Activated naive CD8-positive, alpha-beta T cell treated with anti-CD3 and anti-CD28 coated beads, Interleukin-2, amount 10 ng/mL, durations not matched to agents 7 days and 5 days (primary cell): ENCODE data around the gene MTHFD2L. TPM values are rescaled to one million over a fixed set of nuclear protein-coding genes. Genes with fewer than 3 reads are reported as not detected.

Experiments
- ATAC-seq: fragments of 150-1000 bp; cut with Tn5 transposase; one replicate; pipeline ENCODE4 v1.10.0; 2021; ENCODE audit warnings: low read depth, moderate library complexity
- POLR2A ChIA-PET: fragments of 350-600 bp; sonication (Branson Sonifier 250); formaldehyde crosslinking; loops from one replicate; lab custom pipeline; 2021; ENCODE audit warnings: antibody characterized with exemption; lab: Charles Lee
- DNase-seq: peaks from one replicate; pipeline ENCODE4 v3.0.0; 2021
- H3K27ac Mint-ChIP-seq: one replicate; pipeline ENCODE4 v1.8.0; 2022; ENCODE audit warnings: mild to moderate bottlenecking, mixed read lengths
- H3K27me3 Mint-ChIP-seq: one replicate; pipeline ENCODE4 v1.8.0; 2022; ENCODE audit warnings: mild to moderate bottlenecking, moderate library complexity, mixed read lengths
- H3K36me3 Mint-ChIP-seq: one replicate; pipeline ENCODE4 v1.8.0; 2021; ENCODE audit warnings: mild to moderate bottlenecking, mixed read lengths
- H3K4me1 Mint-ChIP-seq: one replicate; pipeline ENCODE4 v1.8.0; 2021; ENCODE audit warnings: mixed read lengths
- H3K4me3 Mint-ChIP-seq: one replicate; pipeline ENCODE4 v1.8.0; 2022; ENCODE audit warnings: mild to moderate bottlenecking, moderate library complexity, mixed read lengths
- H3K9me3 Mint-ChIP-seq: one replicate; pipeline ENCODE4 v1.8.0; 2021; ENCODE audit warnings: mixed read lengths
- total RNA-seq, 2 experiments: library from RNA; stranded (reverse); gene quantifications; one replicate each; pipeline ENCODE4 v1.2.3, GENCODE V29; 2021

Gene MTHFD2L
- total RNA-seq, 2 experiments from 2014 or later: 7.0 to 7.1 TPM

- ATAC-seq: no peak
- H3K36me3 Mint-ChIP-seq: no peaks in the 10 kb centered on the region
- no peaks in the 10 kb centered on the region for H3K9me3 Mint-ChIP-seq
- POLR2A ChIA-PET: no interaction called here
- H3K4me1 Mint-ChIP-seq: peaks cover 5% of the 10 kb centered on the region
- H3K27ac Mint-ChIP-seq: no peak overlapping the region
- H3K4me3 Mint-ChIP-seq: no peak overlapping the region
- peaks cover 20% of the 10 kb centered on the region for H3K27me3 Mint-ChIP-seq
- no peak for DNase-seq
These were observed 159.8 kb downstream of the MTHFD2L start for GRCh38 chr4:74317616-74318246.

- Mint-ChIP-seq H3K9me3 (no peaks in the 10 kb centered on the region), H3K4me3 (no peak overlapping the region), H3K27ac (no peak overlapping the region), H3K27me3 (peaks cover 22% of the 10 kb centered on the region), H3K4me1 (peaks cover 5% of the 10 kb centered on the region), H3K36me3 (no peaks in the 10 kb centered on the region)
- DNase-seq: no peak
- POLR2A ChIA-PET: no interaction called here
- ATAC-seq: no peak
These were observed 160.4 kb downstream of the MTHFD2L start for GRCh38 chr4:74318276-74318675.

GRCh38 chr4:74319470-74319869 is 161.6 kb downstream of the MTHFD2L start:
- POLR2A ChIA-PET: no interaction called here
- Mint-ChIP-seq H3K27me3 (peaks cover 30% of the 10 kb centered on the region), H3K27ac (no peak overlapping the region), H3K4me1 (peaks cover 5% of the 10 kb centered on the region), H3K4me3 (no peak overlapping the region), H3K9me3 (no peaks in the 10 kb centered on the region), H3K36me3 (no peaks in the 10 kb centered on the region)
- no peak for DNase-seq
- ATAC-seq: no peak

- ATAC-seq: peak; percentile 68
- peaks cover 30% of the 10 kb centered on the region for H3K27me3 Mint-ChIP-seq
- no peak overlapping the region for H3K4me3 Mint-ChIP-seq
- H3K4me1 Mint-ChIP-seq: peaks cover 5% of the 10 kb centered on the region
- peak; percentile 30 for DNase-seq
- POLR2A ChIA-PET: no interaction called here
- no peak overlapping the region for H3K27ac Mint-ChIP-seq
- no peaks in the 10 kb centered on the region for H3K36me3 Mint-ChIP-seq
- H3K9me3 Mint-ChIP-seq: no peaks in the 10 kb centered on the region
These were observed 162.7 kb downstream of the MTHFD2L start for GRCh38 chr4:74320559-74321118.

- no peak overlapping the region for H3K4me3 Mint-ChIP-seq
- DNase-seq (no peak), ATAC-seq (no peak)
- no peaks in the 10 kb centered on the region for H3K36me3 Mint-ChIP-seq
- H3K27ac Mint-ChIP-seq: no peak overlapping the region
- peaks cover 30% of the 10 kb centered on the region for H3K27me3 Mint-ChIP-seq
- H3K9me3 Mint-ChIP-seq: no peaks in the 10 kb centered on the region
- H3K4me1 Mint-ChIP-seq: peaks cover 5% of the 10 kb centered on the region
- POLR2A ChIA-PET: no interaction called here
These were observed 164.4 kb downstream of the MTHFD2L start for GRCh38 chr4:74322301-74322700.

GRCh38 chr4:74323663-74324062 is 165.7 kb downstream of the MTHFD2L start:
- H3K4me1 Mint-ChIP-seq: peaks cover 5% of the 10 kb centered on the region

GRCh38 chr4:74324262-74324661 is 166.3 kb downstream of the MTHFD2L start:
- H3K27ac Mint-ChIP-seq: no peak overlapping the region
- no peaks in the 10 kb centered on the region for H3K9me3 Mint-ChIP-seq
- H3K36me3 Mint-ChIP-seq: no peaks in the 10 kb centered on the region
- H3K4me1 Mint-ChIP-seq: peaks cover 5% of the 10 kb centered on the region
- ATAC-seq (no peak), DNase-seq (no peak)
- no peak overlapping the region for H3K4me3 Mint-ChIP-seq
- peaks cover 34% of the 10 kb centered on the region for H3K27me3 Mint-ChIP-seq
- POLR2A ChIA-PET: no interaction called here

More at GRCh38 chr4:74323663-74324062, 165.7 kb downstream of the MTHFD2L start:
- Mint-ChIP-seq H3K9me3 (no peaks in the 10 kb centered on the region), H3K27ac (no peak overlapping the region), H3K27me3 (peaks cover 29% of the 10 kb centered on the region), H3K4me3 (no peak overlapping the region), H3K36me3 (no peaks in the 10 kb centered on the region)
- POLR2A ChIA-PET: no interaction called here
- DNase-seq (no peak), ATAC-seq (no peak)

GRCh38 chr4:74325886-74326285 is 168.0 kb downstream of the MTHFD2L start:
- Mint-ChIP-seq H3K9me3 (no peaks in the 10 kb centered on the region), H3K27me3 (peaks cover 34% of the 10 kb centered on the region), H3K27ac (no peak overlapping the region), H3K36me3 (no peaks in the 10 kb centered on the region), H3K4me1 (peaks cover under 1% of the 10 kb centered on the region), H3K4me3 (no peak overlapping the region)
- ATAC-seq: no peak
- POLR2A ChIA-PET: no interaction called here
- DNase-seq: no peak

- no peaks in the 10 kb centered on the region for H3K9me3 Mint-ChIP-seq
These were observed 169.8 kb downstream of the MTHFD2L start for GRCh38 chr4:74327762-74328161.

GRCh38 chr4:74328501-74328900 is 170.6 kb downstream of the MTHFD2L start:
- Mint-ChIP-seq H3K4me1 (no peaks in the 10 kb centered on the region), H3K9me3 (no peaks in the 10 kb centered on the region), H3K27ac (no peak overlapping the region), H3K4me3 (no peak overlapping the region), H3K36me3 (no peaks in the 10 kb centered on the region), H3K27me3 (peaks cover 29% of the 10 kb centered on the region)
- POLR2A ChIA-PET: no interaction called here
- ATAC-seq: no peak
- DNase-seq: no peak

More at GRCh38 chr4:74327762-74328161, 169.8 kb downstream of the MTHFD2L start:
- Mint-ChIP-seq H3K27ac (no peak overlapping the region), H3K4me3 (no peak overlapping the region), H3K36me3 (no peaks in the 10 kb centered on the region), H3K27me3 (peaks cover 33% of the 10 kb centered on the region), H3K4me1 (no peaks in the 10 kb centered on the region)
- POLR2A ChIA-PET: no interaction called here
- ATAC-seq: no peak
- DNase-seq: no peak

GRCh38 chr4:74329307-74329706 is 171.4 kb downstream of the MTHFD2L start:
- ATAC-seq: no peak
- DNase-seq: no peak
- peaks cover 23% of the 10 kb centered on the region for H3K27me3 Mint-ChIP-seq
- POLR2A ChIA-PET: no interaction called here
- no peak overlapping the region for H3K4me3 Mint-ChIP-seq
- H3K36me3 Mint-ChIP-seq: no peaks in the 10 kb centered on the region
- H3K9me3 Mint-ChIP-seq: no peaks in the 10 kb centered on the region
- H3K27ac Mint-ChIP-seq: no peak overlapping the region
- no peaks in the 10 kb centered on the region for H3K4me1 Mint-ChIP-seq

- Mint-ChIP-seq H3K4me1 (no peaks in the 10 kb centered on the region), H3K27me3 (peaks cover 23% of the 10 kb centered on the region), H3K9me3 (no peaks in the 10 kb centered on the region), H3K4me3 (no peak overlapping the region), H3K36me3 (no peaks in the 10 kb centered on the region), H3K27ac (no peak overlapping the region)
- ATAC-seq: no peak
- DNase-seq: no peak
- POLR2A ChIA-PET: no interaction called here
These were observed 172.4 kb downstream of the MTHFD2L start for GRCh38 chr4:74330295-74330750.

GRCh38 chr4:74331252-74331651 is 173.3 kb downstream of the MTHFD2L start:
- peaks cover 23% of the 10 kb centered on the region for H3K27me3 Mint-ChIP-seq

GRCh38 chr4:74331944-74332343 is 174.0 kb downstream of the MTHFD2L start:
- no peak overlapping the region for H3K4me3 Mint-ChIP-seq
- H3K4me1 Mint-ChIP-seq: no peaks in the 10 kb centered on the region
- no peak overlapping the region for H3K27ac Mint-ChIP-seq
- no peaks in the 10 kb centered on the region for H3K36me3 Mint-ChIP-seq
- H3K9me3 Mint-ChIP-seq: no peaks in the 10 kb centered on the region
- no peak for DNase-seq
- peaks cover 23% of the 10 kb centered on the region for H3K27me3 Mint-ChIP-seq
- POLR2A ChIA-PET: no interaction called here
- ATAC-seq: no peak

More at GRCh38 chr4:74331252-74331651, 173.3 kb downstream of the MTHFD2L start:
- H3K4me3 Mint-ChIP-seq: no peak overlapping the region
- POLR2A ChIA-PET: no interaction called here
- no peak overlapping the region for H3K27ac Mint-ChIP-seq
- no peak for DNase-seq
- no peak for ATAC-seq
- no peaks in the 10 kb centered on the region for H3K9me3 Mint-ChIP-seq
- H3K4me1 Mint-ChIP-seq: no peaks in the 10 kb centered on the region
- H3K36me3 Mint-ChIP-seq: no peaks in the 10 kb centered on the region
